ENCODE results near the gene HTR2A.

DNA sequence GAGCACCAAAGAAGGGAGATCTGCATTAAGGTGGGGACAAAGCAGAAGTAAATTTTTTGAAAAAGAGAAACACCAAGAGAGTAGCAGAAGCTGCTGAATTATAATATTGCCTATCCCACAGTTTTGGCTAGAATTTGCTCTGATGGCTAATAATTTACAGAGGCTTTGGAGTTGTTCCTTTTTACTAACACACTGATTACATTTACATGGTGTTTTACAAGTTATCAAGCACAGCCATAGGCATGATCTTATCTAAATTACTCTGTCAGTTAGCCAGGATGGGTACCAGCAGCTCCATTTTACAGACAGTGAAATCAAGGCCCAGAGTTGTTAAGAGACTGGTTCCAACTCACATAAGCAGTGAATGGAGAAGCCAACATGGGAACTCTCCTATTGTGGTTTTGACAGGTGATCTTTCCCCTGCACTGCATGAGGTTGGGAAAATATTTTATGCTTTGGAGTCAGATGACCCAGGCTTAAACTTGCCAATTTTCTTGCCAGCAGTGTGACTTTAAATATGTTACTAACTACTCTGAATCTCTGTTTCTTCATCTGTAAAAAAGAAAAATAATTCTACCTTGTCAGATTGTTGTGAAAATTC lies 66.3 kb downstream of the HTR2A start:
- TF ChIP-seq, protein P1, sequence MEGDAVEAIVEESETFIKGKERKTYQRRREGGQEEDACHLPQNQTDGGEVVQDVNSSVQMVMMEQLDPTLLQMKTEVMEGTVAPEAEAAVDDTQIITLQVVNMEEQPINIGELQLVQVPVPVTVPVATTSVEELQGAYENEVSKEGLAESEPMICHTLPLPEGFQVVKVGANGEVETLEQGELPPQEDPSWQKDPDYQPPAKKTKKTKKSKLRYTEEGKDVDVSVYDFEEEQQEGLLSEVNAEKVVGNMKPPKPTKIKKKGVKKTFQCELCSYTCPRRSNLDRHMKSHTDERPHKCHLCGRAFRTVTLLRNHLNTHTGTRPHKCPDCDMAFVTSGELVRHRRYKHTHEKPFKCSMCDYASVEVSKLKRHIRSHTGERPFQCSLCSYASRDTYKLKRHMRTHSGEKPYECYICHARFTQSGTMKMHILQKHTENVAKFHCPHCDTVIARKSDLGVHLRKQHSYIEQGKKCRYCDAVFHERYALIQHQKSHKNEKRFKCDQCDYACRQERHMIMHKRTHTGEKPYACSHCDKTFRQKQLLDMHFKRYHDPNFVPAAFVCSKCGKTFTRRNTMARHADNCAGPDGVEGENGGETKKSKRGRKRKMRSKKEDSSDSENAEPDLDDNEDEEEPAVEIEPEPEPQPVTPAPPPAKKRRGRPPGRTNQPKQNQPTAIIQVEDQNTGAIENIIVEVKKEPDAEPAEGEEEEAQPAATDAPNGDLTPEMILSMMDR (IDR thresholded peaks at IDR 0.05): no peak
- TF ChIP-seq SP1 (CRISPR knock-in tag; conservative IDR thresholded peaks at IDR 0.05) (no peak), ZNF416 (CRISPR knock-in tag; IDR thresholded peaks at IDR 0.05) (no peak), ZNF138 (CRISPR knock-in tag; conservative IDR thresholded peaks at IDR 0.05) (no peak), SMAD3 (CRISPR knock-in tag; IDR thresholded peaks at IDR 0.05; ENCODE audit: borderline replicate concordance) (no peak), CREB1 (CRISPR knock-in tag; IDR thresholded peaks at IDR 0.05) (no peak), ELF4 (CRISPR knock-in tag; IDR thresholded peaks at IDR 0.05; ENCODE audit: low read depth) (no peak), ZBTB21 (CRISPR knock-in tag; IDR thresholded peaks at IDR 0.05; ENCODE audit: borderline replicate concordance) (no peak), NFYB (CRISPR knock-in tag; conservative IDR thresholded peaks at IDR 0.05; ENCODE audit: low read depth) (no peak), SMAD4 (CRISPR knock-in tag; IDR thresholded peaks at IDR 0.05) (no peak)
- TF ChIP-seq, protein P2, sequence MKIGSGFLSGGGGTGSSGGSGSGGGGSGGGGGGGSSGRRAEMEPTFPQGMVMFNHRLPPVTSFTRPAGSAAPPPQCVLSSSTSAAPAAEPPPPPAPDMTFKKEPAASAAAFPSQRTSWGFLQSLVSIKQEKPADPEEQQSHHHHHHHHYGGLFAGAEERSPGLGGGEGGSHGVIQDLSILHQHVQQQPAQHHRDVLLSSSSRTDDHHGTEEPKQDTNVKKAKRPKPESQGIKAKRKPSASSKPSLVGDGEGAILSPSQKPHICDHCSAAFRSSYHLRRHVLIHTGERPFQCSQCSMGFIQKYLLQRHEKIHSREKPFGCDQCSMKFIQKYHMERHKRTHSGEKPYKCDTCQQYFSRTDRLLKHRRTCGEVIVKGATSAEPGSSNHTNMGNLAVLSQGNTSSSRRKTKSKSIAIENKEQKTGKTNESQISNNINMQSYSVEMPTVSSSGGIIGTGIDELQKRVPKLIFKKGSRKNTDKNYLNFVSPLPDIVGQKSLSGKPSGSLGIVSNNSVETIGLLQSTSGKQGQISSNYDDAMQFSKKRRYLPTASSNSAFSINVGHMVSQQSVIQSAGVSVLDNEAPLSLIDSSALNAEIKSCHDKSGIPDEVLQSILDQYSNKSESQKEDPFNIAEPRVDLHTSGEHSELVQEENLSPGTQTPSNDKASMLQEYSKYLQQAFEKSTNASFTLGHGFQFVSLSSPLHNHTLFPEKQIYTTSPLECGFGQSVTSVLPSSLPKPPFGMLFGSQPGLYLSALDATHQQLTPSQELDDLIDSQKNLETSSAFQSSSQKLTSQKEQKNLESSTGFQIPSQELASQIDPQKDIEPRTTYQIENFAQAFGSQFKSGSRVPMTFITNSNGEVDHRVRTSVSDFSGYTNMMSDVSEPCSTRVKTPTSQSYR (CRISPR knock-in tag; IDR thresholded peaks at IDR 0.05): no peak
- TF ChIP-seq, protein P3, sequence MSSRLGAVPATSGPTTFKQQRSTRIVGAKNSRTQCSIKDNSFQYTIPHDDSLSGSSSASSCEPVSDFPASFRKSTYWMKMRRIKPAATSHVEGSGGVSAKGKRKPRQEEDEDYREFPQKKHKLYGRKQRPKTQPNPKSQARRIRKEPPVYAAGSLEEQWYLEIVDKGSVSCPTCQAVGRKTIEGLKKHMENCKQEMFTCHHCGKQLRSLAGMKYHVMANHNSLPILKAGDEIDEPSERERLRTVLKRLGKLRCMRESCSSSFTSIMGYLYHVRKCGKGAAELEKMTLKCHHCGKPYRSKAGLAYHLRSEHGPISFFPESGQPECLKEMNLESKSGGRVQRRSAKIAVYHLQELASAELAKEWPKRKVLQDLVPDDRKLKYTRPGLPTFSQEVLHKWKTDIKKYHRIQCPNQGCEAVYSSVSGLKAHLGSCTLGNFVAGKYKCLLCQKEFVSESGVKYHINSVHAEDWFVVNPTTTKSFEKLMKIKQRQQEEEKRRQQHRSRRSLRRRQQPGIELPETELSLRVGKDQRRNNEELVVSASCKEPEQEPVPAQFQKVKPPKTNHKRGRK (CRISPR knock-in tag; IDR thresholded peaks at IDR 0.05; ENCODE audit: borderline replicate concordance): no peak
- TF ChIP-seq, protein P4, sequence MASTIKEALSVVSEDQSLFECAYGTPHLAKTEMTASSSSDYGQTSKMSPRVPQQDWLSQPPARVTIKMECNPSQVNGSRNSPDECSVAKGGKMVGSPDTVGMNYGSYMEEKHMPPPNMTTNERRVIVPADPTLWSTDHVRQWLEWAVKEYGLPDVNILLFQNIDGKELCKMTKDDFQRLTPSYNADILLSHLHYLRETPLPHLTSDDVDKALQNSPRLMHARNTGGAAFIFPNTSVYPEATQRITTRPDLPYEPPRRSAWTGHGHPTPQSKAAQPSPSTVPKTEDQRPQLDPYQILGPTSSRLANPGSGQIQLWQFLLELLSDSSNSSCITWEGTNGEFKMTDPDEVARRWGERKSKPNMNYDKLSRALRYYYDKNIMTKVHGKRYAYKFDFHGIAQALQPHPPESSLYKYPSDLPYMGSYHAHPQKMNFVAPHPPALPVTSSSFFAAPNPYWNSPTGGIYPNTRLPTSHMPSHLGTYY (CRISPR knock-in tag; IDR thresholded peaks at IDR 0.05): no peak
- TF ChIP-seq, protein P5, sequence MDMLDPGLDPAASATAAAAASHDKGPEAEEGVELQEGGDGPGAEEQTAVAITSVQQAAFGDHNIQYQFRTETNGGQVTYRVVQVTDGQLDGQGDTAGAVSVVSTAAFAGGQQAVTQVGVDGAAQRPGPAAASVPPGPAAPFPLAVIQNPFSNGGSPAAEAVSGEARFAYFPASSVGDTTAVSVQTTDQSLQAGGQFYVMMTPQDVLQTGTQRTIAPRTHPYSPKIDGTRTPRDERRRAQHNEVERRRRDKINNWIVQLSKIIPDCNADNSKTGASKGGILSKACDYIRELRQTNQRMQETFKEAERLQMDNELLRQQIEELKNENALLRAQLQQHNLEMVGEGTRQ (CRISPR knock-in tag; IDR thresholded peaks at IDR 0.05): no peak

Measured in WTC11 (cell line).